NCI-H1694 (cell line): ENCODE data around the gene CAV1.

Experiments
- DNase-seq: peaks from one replicate; lab custom pipeline; 2025; lab: John Stamatoyannopoulos, UW

CAV1 gene

GRCh38 chr7:116505278-116505677 lies 19.6 kb upstream of the CAV1 start:
- DNase-seq: no peak

- DNase-seq: no peak
These were observed 19.0 kb upstream of the CAV1 start for GRCh38 chr7:116505823-116506222.

- DNase-seq: no peak
These were observed 14.8 kb upstream of the CAV1 start for GRCh38 chr7:116509982-116510579.

GRCh38 chr7:116510795-116511194 lies 14.0 kb upstream of the CAV1 start:
- no peak for DNase-seq

- no peak for DNase-seq
These were observed 13.0 kb upstream of the CAV1 start for GRCh38 chr7:116511552-116512519.

GRCh38 chr7:116512520-116513188 lies 12.2 kb upstream of the CAV1 start:
- DNase-seq: no peak

- no peak for DNase-seq
These were observed 9.3 kb upstream of the CAV1 start for GRCh38 chr7:116515584-116515983.

GRCh38 chr7:116516324-116516723 lies 8.5 kb upstream of the CAV1 start:
- DNase-seq: no peak

- DNase-seq: no peak
These were observed 7.2 kb upstream of the CAV1 start for GRCh38 chr7:116517626-116518025.

- no peak for DNase-seq
These were observed 5.9 kb upstream of the CAV1 start for GRCh38 chr7:116518961-116519360.

GRCh38 chr7:116521046-116521664 lies 3.7 kb upstream of the CAV1 start:
- DNase-seq: no peak

GRCh38 chr7:116522247-116522646 lies 2.6 kb upstream of the CAV1 start:
- DNase-seq: no peak

- DNase-seq: no peak
These were observed 621 bp upstream of the CAV1 start for GRCh38 chr7:116524221-116524608.

GRCh38 chr7:116525298-116525912 lies 569 bp downstream of the CAV1 start:
- DNase-seq: no peak

GRCh38 chr7:116525913-116526861 lies 1.4 kb downstream of the CAV1 start:
- DNase-seq: no peak

GRCh38 chr7:116526897-116527296 lies 2.1 kb downstream of the CAV1 start:
- DNase-seq: no peak

GRCh38 chr7:116527521-116527920 lies 2.7 kb downstream of the CAV1 start:
- DNase-seq: no peak

GRCh38 chr7:116528008-116528789 lies 3.4 kb downstream of the CAV1 start:
- no peak for DNase-seq

GRCh38 chr7:116529250-116529649 lies 4.4 kb downstream of the CAV1 start:
- no peak for DNase-seq
